ENCODE measurements around the gene RFLNA.

RFLNA gene

DNA sequence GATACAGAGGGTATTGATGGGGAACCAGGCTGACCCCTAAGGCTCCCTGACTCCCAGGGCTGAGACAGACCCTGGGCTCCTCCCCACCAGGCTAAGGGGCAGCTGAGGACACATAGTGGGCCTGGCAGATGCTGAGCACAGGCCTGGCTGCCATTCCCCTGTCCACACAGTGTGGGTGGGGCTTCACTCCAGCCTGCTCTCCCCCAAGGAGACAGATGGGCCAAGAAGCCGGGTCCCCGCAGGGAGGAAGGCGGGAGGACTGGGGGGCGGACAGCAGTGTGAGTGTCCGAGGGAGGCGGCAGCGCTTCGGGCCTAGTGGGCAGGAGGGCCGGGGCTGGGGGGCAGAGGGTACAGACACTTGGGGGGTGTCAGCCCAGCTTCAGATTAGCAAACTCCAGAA, 32.0 kb downstream of the RFLNA start:
- POLR2A ChIA-PET: no interaction called here
- CTCF ChIA-PET: no interaction called here
- no peak for DNase-seq (ENCODE audit: extremely low spot score)
- TF ChIP-seq, protein P1, sequence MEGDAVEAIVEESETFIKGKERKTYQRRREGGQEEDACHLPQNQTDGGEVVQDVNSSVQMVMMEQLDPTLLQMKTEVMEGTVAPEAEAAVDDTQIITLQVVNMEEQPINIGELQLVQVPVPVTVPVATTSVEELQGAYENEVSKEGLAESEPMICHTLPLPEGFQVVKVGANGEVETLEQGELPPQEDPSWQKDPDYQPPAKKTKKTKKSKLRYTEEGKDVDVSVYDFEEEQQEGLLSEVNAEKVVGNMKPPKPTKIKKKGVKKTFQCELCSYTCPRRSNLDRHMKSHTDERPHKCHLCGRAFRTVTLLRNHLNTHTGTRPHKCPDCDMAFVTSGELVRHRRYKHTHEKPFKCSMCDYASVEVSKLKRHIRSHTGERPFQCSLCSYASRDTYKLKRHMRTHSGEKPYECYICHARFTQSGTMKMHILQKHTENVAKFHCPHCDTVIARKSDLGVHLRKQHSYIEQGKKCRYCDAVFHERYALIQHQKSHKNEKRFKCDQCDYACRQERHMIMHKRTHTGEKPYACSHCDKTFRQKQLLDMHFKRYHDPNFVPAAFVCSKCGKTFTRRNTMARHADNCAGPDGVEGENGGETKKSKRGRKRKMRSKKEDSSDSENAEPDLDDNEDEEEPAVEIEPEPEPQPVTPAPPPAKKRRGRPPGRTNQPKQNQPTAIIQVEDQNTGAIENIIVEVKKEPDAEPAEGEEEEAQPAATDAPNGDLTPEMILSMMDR (IDR thresholded peaks at IDR 0.05; ENCODE audit: control extremely low read depth, extremely low read depth, low read depth, missing control alignments): no peak

DNA sequence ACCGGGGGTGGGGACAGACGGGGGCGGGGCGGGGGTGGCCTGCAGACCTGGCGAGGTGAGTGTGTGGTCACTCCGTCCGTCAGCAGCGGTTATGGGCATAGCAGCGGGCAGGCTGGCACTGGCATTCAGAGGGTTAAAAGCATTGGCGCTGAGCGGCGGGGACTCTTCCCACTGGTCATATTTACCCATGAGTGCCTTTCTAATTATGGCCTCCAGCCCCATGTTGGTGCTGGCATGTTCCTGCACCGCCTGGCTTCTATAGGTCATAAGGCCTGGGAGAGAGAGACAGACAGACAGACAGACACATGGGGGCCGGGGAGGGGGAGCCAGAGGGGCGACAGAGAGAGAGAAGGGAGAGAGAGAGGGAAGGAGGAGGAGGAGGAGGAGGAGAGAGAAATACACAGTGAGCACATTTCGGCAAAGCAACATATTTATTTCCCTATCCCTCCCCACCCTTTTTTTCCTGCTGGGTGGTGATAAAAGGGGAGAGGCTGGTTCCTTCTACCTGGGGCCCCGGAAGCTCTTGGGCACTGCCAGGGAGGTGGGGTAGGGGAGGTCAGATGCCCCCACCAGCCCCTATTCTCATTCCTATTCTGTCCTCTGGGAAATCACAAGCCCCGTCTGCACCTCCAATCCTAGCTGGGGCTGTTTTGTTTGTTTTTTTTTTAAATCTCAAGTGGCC, 32.6 kb downstream of the RFLNA start:
- TF ChIP-seq, protein P1 (IDR thresholded peaks at IDR 0.05; ENCODE audit: control extremely low read depth, extremely low read depth, low read depth, missing control alignments): no peak
- POLR2A ChIA-PET: no interaction called here
- DNase-seq (ENCODE audit: extremely low spot score): no peak
- CTCF ChIA-PET: interaction anchor here (1.4 kb wide), 1 partner anchor 295 kb away, joined by 3 read pairs; no protein-coding TSS in a partner anchor

DNA sequence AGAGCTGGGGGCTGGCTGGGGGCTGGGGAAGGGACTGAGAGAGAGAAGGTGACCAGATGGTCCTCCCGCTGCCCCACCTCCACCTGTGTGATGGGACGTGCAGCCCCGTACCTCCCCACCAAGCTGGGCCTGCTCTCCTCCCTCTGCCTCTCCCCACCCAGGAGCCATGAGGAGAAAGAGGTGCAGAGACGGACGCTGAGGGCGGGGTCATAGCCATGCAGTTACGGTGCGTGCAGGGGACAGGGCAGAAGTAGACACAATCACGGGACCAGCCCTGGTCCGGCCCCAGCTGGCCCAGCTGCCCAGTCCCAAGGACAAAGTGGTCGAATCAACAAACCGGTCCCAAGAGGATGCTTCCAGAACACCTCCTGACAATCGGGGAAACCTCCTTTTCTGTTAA, 33.2 kb downstream of the RFLNA start:
- POLR2A ChIA-PET: no interaction called here
- DNase-seq (ENCODE audit: extremely low spot score): no peak
- TF ChIP-seq, protein P1 (IDR thresholded peaks at IDR 0.05; ENCODE audit: control extremely low read depth, extremely low read depth, low read depth, missing control alignments): no peak
- CTCF ChIA-PET: interaction anchor here (1.4 kb wide), 1 partner anchor 295 kb away, joined by 3 read pairs; no protein-coding TSS in a partner anchor

DNA sequence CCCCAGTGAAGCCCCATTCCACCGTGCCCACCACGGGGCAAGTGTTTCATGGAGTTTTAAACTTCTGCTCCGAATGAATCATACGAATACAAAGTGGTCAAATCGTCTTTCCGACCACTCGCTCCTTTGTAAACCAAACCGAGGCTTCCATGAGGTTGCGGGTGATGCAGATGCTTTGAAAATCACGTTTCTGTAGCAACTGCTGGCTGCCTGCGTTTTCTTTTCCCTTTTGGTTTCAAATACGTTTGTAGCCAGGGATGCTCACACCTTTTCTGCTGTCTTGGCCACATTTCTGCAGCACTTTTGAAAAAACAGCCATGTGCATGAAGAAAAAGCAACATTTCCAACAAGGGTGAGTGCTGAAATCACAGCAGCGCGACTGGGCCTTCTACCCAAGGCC, 33.7 kb downstream of the RFLNA start:
- ChIA-PET POLR2A (no interaction called here), CTCF (interaction anchor here (1.4 kb wide), 1 partner anchor 296 kb away, joined by 3 read pairs; no protein-coding TSS in a partner anchor)
- TF ChIP-seq, protein P1 (IDR thresholded peaks at IDR 0.05; ENCODE audit: control extremely low read depth, extremely low read depth, low read depth, missing control alignments): no peak
- DNase-seq (ENCODE audit: extremely low spot score): no peak

DNA sequence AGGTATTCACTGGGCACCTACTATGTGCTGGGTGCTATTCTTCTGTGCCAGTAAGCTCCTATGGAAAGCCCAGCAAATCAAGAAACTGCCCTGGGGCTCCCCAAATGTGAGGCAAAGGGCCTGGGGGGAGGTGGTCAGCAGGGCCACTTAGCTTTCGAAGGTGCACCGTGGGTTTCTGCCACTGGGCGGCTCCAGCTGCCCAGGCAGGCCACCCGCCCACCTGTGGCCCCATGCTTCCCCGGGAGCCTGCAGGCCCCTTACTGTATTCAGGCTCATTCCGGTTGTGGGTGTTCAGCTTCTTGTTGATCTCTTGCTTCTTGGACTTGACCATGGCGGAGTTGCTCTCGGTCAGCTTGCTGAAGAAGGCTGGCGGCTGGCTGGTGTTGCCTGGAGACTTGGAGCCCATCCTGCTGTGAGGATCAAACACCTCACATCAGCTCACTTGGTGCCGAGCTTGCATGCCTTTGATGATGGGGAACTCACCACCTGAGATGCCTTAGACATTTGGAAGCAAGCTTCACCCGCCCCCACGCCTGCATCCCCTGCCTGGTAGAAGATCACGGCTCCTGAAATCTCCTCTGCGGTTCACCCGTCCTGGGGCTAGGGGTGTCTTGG, 37.3 kb downstream of the RFLNA start:
- ChIA-PET POLR2A (no interaction called here), CTCF (interaction anchor here (0.8 to 1.3 kb wide), 5 partner anchors 10 to 300 kb away, joined by 3 to 6 read pairs (median 4); no protein-coding TSS in a partner anchor)
- TF ChIP-seq, protein P1 (IDR thresholded peaks at IDR 0.05; ENCODE audit: control extremely low read depth, extremely low read depth, low read depth, missing control alignments): no peak
- no peak for DNase-seq (ENCODE audit: extremely low spot score)

DNA sequence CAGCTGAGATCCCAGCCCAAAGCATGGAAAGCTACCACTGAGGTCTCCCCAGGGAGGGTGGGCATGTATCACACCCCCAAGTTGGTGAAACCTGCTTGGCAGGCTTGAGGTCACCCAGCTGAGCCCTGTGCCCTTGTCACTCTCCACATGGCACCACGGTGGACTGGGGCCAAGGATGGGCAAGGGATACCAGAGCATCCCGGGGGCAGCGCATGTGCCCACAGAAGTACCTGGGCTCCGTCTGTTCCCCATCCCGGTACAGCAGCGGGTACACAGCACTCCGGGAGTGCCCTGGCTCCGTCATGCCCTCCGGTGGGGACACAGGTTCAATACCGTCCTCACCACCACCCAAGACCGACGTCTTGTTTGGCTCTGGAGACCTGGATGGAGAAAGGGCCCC, 38.0 kb downstream of the RFLNA start:
- POLR2A ChIA-PET: no interaction called here
- TF ChIP-seq, protein P1 (IDR thresholded peaks at IDR 0.05; ENCODE audit: control extremely low read depth, extremely low read depth, low read depth, missing control alignments): no peak
- DNase-seq (ENCODE audit: extremely low spot score): no peak
- CTCF ChIA-PET: interaction anchor here (1.0 to 1.3 kb wide), 4 partner anchors 9 to 301 kb away, joined by 4 to 6 read pairs (median 4); no protein-coding TSS in a partner anchor

Data from GM10248 (cell line).